ENCODE results near the gene PLOD3.

DNA sequence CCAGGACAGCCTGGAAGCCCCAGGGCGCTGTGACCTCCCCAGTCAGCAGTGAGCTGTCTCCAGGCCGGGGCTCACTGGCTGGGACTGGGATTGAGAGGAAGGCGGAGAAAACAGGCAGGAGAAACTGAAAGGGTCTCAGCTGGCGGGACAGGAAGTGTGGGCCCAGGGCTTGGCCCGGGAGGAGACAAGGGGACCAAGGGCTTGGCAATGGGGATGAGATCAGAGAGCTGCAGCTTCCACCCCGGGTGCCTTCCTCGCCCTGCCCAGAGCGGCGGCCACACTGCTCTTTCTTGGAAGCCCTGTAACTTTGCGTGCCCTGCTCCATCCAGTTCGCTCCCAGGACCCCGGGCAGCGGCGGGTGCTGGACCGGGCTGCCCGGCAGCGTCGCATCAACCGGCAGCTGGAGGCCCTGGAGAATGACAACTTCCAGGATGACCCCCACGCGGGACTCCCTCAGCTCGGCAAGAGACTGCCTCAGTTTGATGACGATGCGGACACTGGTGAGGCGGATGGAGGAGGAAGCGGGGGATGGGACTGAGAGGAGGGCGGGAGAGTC lies 5.0 kb upstream of the PLOD3 start:
- TF ChIP-seq ZNF274 (IDR thresholded peaks at IDR 0.05; ENCODE audit: low read depth, low read length): no peak
- TF ChIP-seq YY1 (IDR thresholded peaks at IDR 0.05; ENCODE audit: insufficient read depth, insufficient read length): no peak
- TF ChIP-seq SUZ12 (IDR thresholded peaks at IDR 0.05; ENCODE audit: extremely low read depth, insufficient read depth, insufficient read length): no peak

All from NT2/D1 (cell line).